SK-N-SH (cell line): ENCODE results near the gene LAIR2. TPM values are rescaled to one million over a fixed set of nuclear protein-coding genes. Genes with fewer than 3 reads are reported as not detected.

Source experiments
- CTCF ChIA-PET: fragments of 300-600, 350-600 bp; formaldehyde crosslinking; extraction: SDS; loops from one replicate; lab custom pipeline; 2021; lab: Yijun Ruan, JAX
- POLR2A ChIA-PET: fragments of 350-600 bp; sonication (Branson Sonifier 250); formaldehyde crosslinking; extraction: SDS; loops from one replicate; lab custom pipeline; 2020; ENCODE audit warnings: antibody characterized with exemption, inconsistent platforms; lab: Yijun Ruan, JAX
- DNase-seq: peaks from one replicate; pipeline ENCODE4 v3.0.0; 2012
- H2AFZ ChIP-seq: fragments of 200-600 bp; sonication (generic); 2 replicates; pipeline ENCODE4 v1.8.1; 2016; ENCODE audit warnings: antibody characterized with exemption, mild to moderate bottlenecking, low read depth
- H3F3A ChIP-seq: fragments of 200-600 bp; sonication (generic); replicated peaks from 2 replicates; pipeline ENCODE3; 2016; ENCODE audit warnings: antibody characterized with exemption, mild to moderate bottlenecking; ENCODE audit not compliant: insufficient read depth
- H3K27ac ChIP-seq, 2 experiments: fragments of 200-500 bp in 1 of 2; fragments of 200-600 bp in 1 of 2; sonication (Bioruptor generic) in 1 of 2; sonication (generic), shearing (Covaris generic) in 1 of 2; 2 replicates each; pipeline versions ENCODE4 v1.5.1 to v1.6.1; 2014 to 2016; ENCODE audit warnings: low read depth in 2 of 2, inconsistent platforms in 1 of 2, low read length in 1 of 2, mild to moderate bottlenecking in 1 of 2, mixed read lengths in 1 of 2
- H3K27me3 ChIP-seq: fragments of 200-600 bp; sonication (generic), shearing (Covaris generic); 2 replicates; pipeline ENCODE4 v1.6.1; 2016; ENCODE audit warnings: mixed run types; ENCODE audit not compliant: insufficient read depth
- H3K36me3 ChIP-seq, 2 experiments: fragments of 200-500 bp in 1 of 2; fragments of 200-600 bp in 1 of 2; sonication (Bioruptor generic) in 1 of 2; sonication (generic) in 1 of 2; replicated peaks in 1 of 2; 2 replicates each; pipeline versions ENCODE3 to v1.5.1; 2014 to 2016; ENCODE audit warnings: low read length in 1 of 2, mild to moderate bottlenecking in 1 of 2; ENCODE audit not compliant: insufficient read depth in 2 of 2, control insufficient read depth in 1 of 2
- H3K4me1 ChIP-seq, 2 experiments: fragments of 200-500 bp in 1 of 2; fragments of 200-600 bp in 1 of 2; sonication (Bioruptor generic) in 1 of 2; sonication (generic), shearing (Covaris generic) in 1 of 2; 2 replicates each; pipeline versions ENCODE4 v1.5.1 to v1.6.1; 2014 to 2016; ENCODE audit warnings: low read depth in 1 of 2, low read length in 1 of 2, mixed run types in 1 of 2; ENCODE audit not compliant: insufficient read depth in 2 of 2, control insufficient read depth in 1 of 2
- H3K4me2 ChIP-seq: fragments of 200-600 bp; sonication (generic), shearing (Covaris generic); 2 replicates; pipeline ENCODE4 v1.6.1; 2017; ENCODE audit warnings: mixed run types
- H3K4me3 ChIP-seq, 2 experiments: fragments of 200-500 bp in 1 of 2; fragments of 200-600 bp in 1 of 2; sonication (Bioruptor generic) in 1 of 2; sonication (generic), shearing (Covaris generic) in 1 of 2; 2 replicates each; pipeline versions ENCODE4 v1.5.1 to v1.8.1; 2014 to 2016; ENCODE audit warnings: low read depth in 2 of 2, inconsistent platforms in 1 of 2, low read length in 1 of 2, mild to moderate bottlenecking in 1 of 2, mixed read lengths in 1 of 2, moderate library complexity in 1 of 2
- H3K79me2 ChIP-seq: fragments of 200-600 bp; sonication (generic); 2 replicates; pipeline ENCODE4 v1.8.1; 2017; ENCODE audit warnings: mild to moderate bottlenecking; ENCODE audit not compliant: insufficient read depth
- H3K9ac ChIP-seq: fragments of 200-600 bp; sonication (generic); 2 replicates; pipeline ENCODE4 v1.6.1; 2017; ENCODE audit warnings: mixed run types
- H3K9me2 ChIP-seq: fragments of 200-600 bp; sonication (generic); 2 replicates; pipeline ENCODE4 v1.6.1; 2017; ENCODE audit warnings: mixed run types
- H3K9me3 ChIP-seq: fragments of 200-600 bp; sonication (generic); 2 replicates; pipeline ENCODE4 v1.6.1; 2017; ENCODE audit warnings: mixed run types, mild to moderate bottlenecking, moderate library complexity
- H4K20me1 ChIP-seq: fragments of 200-600 bp; sonication (generic); 2 replicates; pipeline ENCODE4 v1.6.1; 2017; ENCODE audit warnings: mild to moderate bottlenecking, mixed run types; ENCODE audit not compliant: insufficient read depth
- EP300 ChIP-seq, 2 experiments: IDR thresholded peaks; 2 replicates each; pipeline versions ENCODE4 v1.4.0 to v1.6.1; 2012; ENCODE audit warnings: borderline replicate concordance in 1 of 2, low read depth in 1 of 2, low read length in 1 of 2
- REST ChIP-seq: IDR thresholded peaks from 2 replicates; pipeline ENCODE4 v1.6.1; 2012; ENCODE audit warnings: mild to moderate bottlenecking, low read depth, low read length, moderate library complexity
- WGBS: methylation state at CpG from one replicate; pipeline ENCODE4 v1.1.6; 2017; ENCODE audit warnings: low lambda C conversion rate; 5-methylcytosine and 5-hydroxymethylcytosine counted together
- polyA plus RNA-seq, 3 experiments: library from polyadenylated mRNA; depleted of rRNA; stranded (reverse); fragments of >200 nt; gene quantifications; 2 replicates each; pipeline ENCODE4 v1.2.3, GENCODE V29; 2012
- small RNA-seq, 7 experiments: library from RNA; depleted of rRNA; stranded (forward); fragments of <200 nt; gene quantifications; one replicate each; pipeline ENCODE3, GENCODE V24; 2012

LAIR2 gene
- polyA plus RNA-seq, 1 of the 3 experiments (the other 2 are of a cell fraction) = not detected

- TF ChIP-seq REST (peak; percentile 86), EP300 (IDR thresholded peaks at IDR 0.05; ENCODE audit: borderline replicate concordance in 1 of 2, low read depth in 1 of 2, low read length in 1 of 2) (no peak)
- Histone ChIP-seq H3K36me3 (no peaks in the 10 kb centered on the region), H3K4me2 (no peak overlapping the region), H3K9me2 (no peaks in the 10 kb centered on the region), H3K4me1 (no peaks in the 10 kb centered on the region), H2AFZ (no peak overlapping the region), H3F3A (no peaks in the 10 kb centered on the region), H3K9ac (no peak overlapping the region), H4K20me1 (no peaks in the 10 kb centered on the region), H3K4me3 (no peak overlapping the region), H3K9me3 (no peaks in the 10 kb centered on the region), H3K27me3 (peaks cover 21% of the 10 kb centered on the region; the same call in 1 of the 2 replicates), H3K27ac (no peak overlapping the region), H3K79me2 (no peaks in the 10 kb centered on the region)
- CTCF ChIA-PET = interaction anchor here (1.6 kb wide), 1 partner anchor 11 kb away, joined by 4 read pairs; no protein-coding TSS in a partner anchor
- POLR2A ChIA-PET = no interaction called here
- DNase-seq = no peak
- WGBS = 0% methylated on average over 3 of the region's 3 CpGs
Observed at GRCh38 chr19:54558339-54558738, 55.7 kb downstream of the LAIR2 start.

Small RNA genes lying within 50 kb of the gene (small RNA-seq; reads per million reads assigned to genes)
- gene AC245036.2 = 0 reads per million in 7 experiments

Other genes with a start within 250 kb of the LAIR2 start
- not detected in 2 replicates for gene LILRB5, start 245.6 kb upstream of the LAIR2 start, polyA plus RNA-seq (2012; rRNA removed)
- gene LILRB2, start 221.7 kb upstream of the LAIR2 start, polyA plus RNA-seq (2012; rRNA removed) = not detected in 2 replicates
- gene LILRA5, start 189.7 kb upstream of the LAIR2 start, polyA plus RNA-seq (2012; rRNA removed) = not detected in 2 replicates
- not detected in 2 replicates for gene LILRA4, start 163.7 kb upstream of the LAIR2 start, polyA plus RNA-seq (2012; rRNA removed)
- gene LAIR1, start 137.9 kb upstream of the LAIR2 start, polyA plus RNA-seq (2012; rRNA removed) = not detected in 2 replicates
- gene TTYH1, start 87.4 kb upstream of the LAIR2 start, polyA plus RNA-seq (2012; rRNA removed) = 0.05 and 0.21 TPM in 2 replicates
- 84.0 and 89.1 TPM in 2 replicates for gene LENG8, start 53.6 kb upstream of the LAIR2 start, polyA plus RNA-seq (2012; rRNA removed)
- gene LENG9, start 39.1 kb upstream of the LAIR2 start, polyA plus RNA-seq (2012; rRNA removed) = 0.20 and 0.21 TPM in 2 replicates
- gene CDC42EP5, start 29.5 kb upstream of the LAIR2 start, polyA plus RNA-seq (2012; rRNA removed) = 10.8 and 13.5 TPM in 2 replicates
- not detected in 2 replicates for gene LILRA2, start 71.0 kb downstream of the LAIR2 start, polyA plus RNA-seq (2012; rRNA removed)
- not detected in 2 replicates for gene LILRA1, start 90.8 kb downstream of the LAIR2 start, polyA plus RNA-seq (2012; rRNA removed)
- gene LILRB1, start 127.7 kb downstream of the LAIR2 start, polyA plus RNA-seq (2012; rRNA removed) = not detected in 2 replicates
- gene LILRB4, start 160.2 kb downstream of the LAIR2 start, polyA plus RNA-seq (2012; rRNA removed) = not detected in 2 replicates
- gene KIR3DL3, start 221.6 kb downstream of the LAIR2 start, polyA plus RNA-seq (2012; rRNA removed) = not detected in 2 replicates
- not detected in 2 replicates for gene KIR2DL3, start 235.7 kb downstream of the LAIR2 start, polyA plus RNA-seq (2012; rRNA removed)